Measurements from ENCODE around the gene U2AF2. TPM values are rescaled to one million over a fixed set of nuclear protein-coding genes. Genes with fewer than 3 reads are reported as not detected.
A peak's percentile ranks its signal among the peaks of the same experiment; 100 is the strongest.

The U2AF2 gene
- total and polyA plus RNA-seq, 9 of the 15 experiments (the other 6 are each of a cell fraction or from before 2014, with no cell fraction given): 3.0 to 331 (median 157) TPM

GRCh38 chr19:55673465-55673864 is 18.6 kb downstream of the U2AF2 start:
- peaks cover 82% of the 10 kb centered on the region; the same call in 2 of the 3 replicates for H3K36me3 ChIP-seq (ENCODE audit: control insufficient read depth, insufficient read depth, low read length)
- peak in 3 of 4 experiments; percentile 43 to 65 (median 44) for DNase-seq (ENCODE audit: extremely low read depth in 1 of 4, low spot score in 3 of 4)
- BruUV-seq (replicated peaks): no TSS peak
- intact Hi-C loops (cut with micrococcal nuclease): no loop called here
- POLR2A ChIA-PET: interaction anchor here (0.9 to 1.8 kb wide), 4 partner anchors 8 to 19 kb away, joined by 4 to 10 read pairs (median 5); partner anchors contain the start of gene U2AF2
- H3K79me2 ChIP-seq (ENCODE audit: control insufficient read depth, insufficient read depth, low read length): peaks cover 92% of the 10 kb centered on the region
- peak overlapping the region; percentile 58 to 88 for H3K9ac ChIP-seq (ENCODE audit: insufficient read depth in 1 of 2, low read depth in 2 of 2, low read length in 2 of 2)
- peak overlapping the region; percentile 76 for H3K4me2 ChIP-seq (ENCODE audit: insufficient read depth, low read length)
- 30% methylated on average over 9 of the region's 9 CpGs for WGBS (ENCODE audit: insufficient coverage, low coverage, missing lambda C conversion rate)
- peaks cover 6% of the 10 kb centered on the region for H3K9me1 ChIP-seq (ENCODE audit: control insufficient read depth, insufficient read depth, low read length)
- H4K20me1 ChIP-seq (replicated peaks; ENCODE audit: control insufficient read depth, insufficient read depth, low read length): peaks cover 48% of the 10 kb centered on the region
- in situ Hi-C loops (cut with MboI): no loop called here
- H3K4me1 ChIP-seq (replicated peaks in 1 of 2; ENCODE audit: control insufficient read depth in 2 of 2, insufficient read depth in 2 of 2, low read length in 2 of 2): peaks cover 46 to 70% of the 10 kb centered on the region in 2 experiments
- no peak for FAIRE-seq
- no peaks in the 10 kb centered on the region for H3K9me3 ChIP-seq (replicated peaks; ENCODE audit: control insufficient read depth, insufficient read depth, low read depth, low read length)
- no peak overlapping the region; the same call in 1 of the 2 replicates for H3K4me3 ChIP-seq
- ATAC-seq: peak; percentile 36; the same call in 2 of the 3 replicates
- no peak overlapping the region for H2AFZ ChIP-seq (ENCODE audit: low read depth, low read length)
- H3K27me3 ChIP-seq (ENCODE audit: control insufficient read depth in 2 of 2, insufficient read depth in 2 of 2, low read length in 2 of 2): no peaks in the 10 kb centered on the region
- peak overlapping the region; percentile 79 for H3K27ac ChIP-seq (ENCODE audit: extremely low read depth, low read depth, low read length)
- CTCF ChIA-PET (ENCODE audit: low intra/inter-chr PET ratio): no interaction called here
- no peak for TF ChIP-seq MBD2 (IDR thresholded peaks at IDR 0.05; ENCODE audit: borderline replicate concordance, low read depth)
- 0 out of 2 replicates have a peak, but pooled peaks have one; percentile 34 for TF ChIP-seq CXXC5 (CRISPR knock-in tag; IDR thresholded peaks at IDR 0.05)
- TF ChIP-seq KLF16 (IDR thresholded peaks at IDR 0.05): no peak
- peak in 1 of 2 experiments; percentile 40; a peak in 1 of 4 replicates for TF ChIP-seq MNT (conservative IDR thresholded peaks at IDR 0.05)
- 0 out of 2 replicates have a peak, but pooled peaks have one; percentile 13 for TF ChIP-seq LEF1 (IDR thresholded peaks at IDR 0.05)
- TF ChIP-seq ZBTB11 (CRISPR knock-in tag; IDR thresholded peaks at IDR 0.05): no peak
- TF ChIP-seq SIN3A (IDR thresholded peaks at IDR 0.05; ENCODE audit: borderline replicate concordance in 2 of 2, control insufficient read depth in 1 of 2, low read depth in 2 of 2, low read length in 2 of 2): peak in 1 of 2 experiments; percentile 39; a peak in 1 of 4 replicates
- TF ChIP-seq ZNF316 (IDR thresholded peaks at IDR 0.05): no peak
- TF ChIP-seq ZNF239 (CRISPR knock-in tag; IDR thresholded peaks at IDR 0.05): no peak
- TF ChIP-seq MAX (CRISPR knock-in tag; IDR thresholded peaks at IDR 0.05): peak; percentile 69
- TF ChIP-seq RBBP5 (IDR thresholded peaks at IDR 0.05; ENCODE audit: borderline replicate concordance, insufficient read depth, low read length, poor library complexity, severe bottlenecking): peak; percentile 33
- 0 out of 4 replicates have a peak, but pooled peaks of 1 of the 2 experiments have one; percentile 23 for TF ChIP-seq HDAC1 (IDR thresholded peaks at IDR 0.05)
- peak; percentile 72; the same call in 1 of the 2 replicates for TF ChIP-seq ZBTB33 (CRISPR knock-in tag; IDR thresholded peaks at IDR 0.05)

All from K562 (cell line).